ENCODE data around the gene TRMU.

Gene TRMU

GRCh38 chr22:46323162-46323561 is 12.4 kb upstream of the TRMU start:
- TF ChIP-seq BACH2 (CRISPR knock-in tag; IDR thresholded peaks at IDR 0.05; ENCODE audit: borderline replicate concordance) (no peak), CSRNP3 (CRISPR knock-in tag; IDR thresholded peaks at IDR 0.05) (no peak), TSHZ2 (CRISPR knock-in tag; IDR thresholded peaks at IDR 0.05) (no peak)
- no peak for ATAC-seq

GRCh38 chr22:46326066-46326680 is 9.3 kb upstream of the TRMU start:
- ATAC-seq, result no peak
- TF ChIP-seq RARB (CRISPR knock-in tag; IDR thresholded peaks at IDR 0.05), result no peak
- no peak for TF ChIP-seq ARNTL (CRISPR knock-in tag; IDR thresholded peaks at IDR 0.05; ENCODE audit: borderline replicate concordance, low read depth)
- no peak for TF ChIP-seq POU6F1 (CRISPR knock-in tag; IDR thresholded peaks at IDR 0.05; ENCODE audit: borderline replicate concordance, low read depth)
- no peak for TF ChIP-seq PPARA (CRISPR knock-in tag; IDR thresholded peaks at IDR 0.05; ENCODE audit: borderline replicate concordance)
- TF ChIP-seq PATZ1 (CRISPR knock-in tag; IDR thresholded peaks at IDR 0.05; ENCODE audit: borderline replicate concordance), result no peak
- no peak for TF ChIP-seq TSHZ2 (CRISPR knock-in tag; IDR thresholded peaks at IDR 0.05)
- TF ChIP-seq CREB5 (CRISPR knock-in tag; IDR thresholded peaks at IDR 0.05; ENCODE audit: low read depth), result no peak
- TF ChIP-seq ZNF8 (CRISPR knock-in tag; IDR thresholded peaks at IDR 0.05), result no peak

GRCh38 chr22:46327691-46328465 is 7.6 kb upstream of the TRMU start:
- ATAC-seq, result no peak
- TF ChIP-seq ZC3H10 (CRISPR knock-in tag; IDR thresholded peaks at IDR 0.05) (no peak), RARB (CRISPR knock-in tag; IDR thresholded peaks at IDR 0.05) (no peak), ZNF565 (CRISPR knock-in tag; conservative IDR thresholded peaks at IDR 0.05; ENCODE audit: low read depth) (no peak), ISL1 (CRISPR knock-in tag; IDR thresholded peaks at IDR 0.05) (no peak), GLIS3 (CRISPR knock-in tag; IDR thresholded peaks at IDR 0.05) (no peak), CREB5 (CRISPR knock-in tag; IDR thresholded peaks at IDR 0.05; ENCODE audit: low read depth) (no peak), TSHZ2 (CRISPR knock-in tag; IDR thresholded peaks at IDR 0.05) (no peak), TOX (CRISPR knock-in tag; IDR thresholded peaks at IDR 0.05; ENCODE audit: borderline replicate concordance) (no peak), ESRRG (CRISPR knock-in tag; IDR thresholded peaks at IDR 0.05) (no peak), OSR1 (CRISPR knock-in tag; IDR thresholded peaks at IDR 0.05) (no peak), PPARA (CRISPR knock-in tag; IDR thresholded peaks at IDR 0.05; ENCODE audit: borderline replicate concordance) (no peak), ARNTL (CRISPR knock-in tag; IDR thresholded peaks at IDR 0.05; ENCODE audit: borderline replicate concordance, low read depth) (no peak)
